Right atrium auricular region (tissue), 2 donors: ENCODE results near the gene LCN12. TPM values are rescaled to one million over a fixed set of nuclear protein-coding genes. Genes with fewer than 3 reads are reported as not detected.

Experiments
- DNase-seq: peaks from one replicate; pipeline ENCODE4 v3.0.0-alpha.2; 2019; ENCODE audit warnings: low spot score
- H3K27ac ChIP-seq, 2 donors: fragments of 200-600 bp; sonication (generic); 1 replicate in 1 of 2; 2 replicates in 1 of 2; pipeline ENCODE4 v1.5.1; 2016 to 2019
- H3K27me3 ChIP-seq, 2 donors: fragments of 200-600 bp; sonication (generic); one replicate each; pipeline versions ENCODE4 v1.5.1 to v1.6.0; 2017 to 2019
- H3K36me3 ChIP-seq: fragments of 200-600 bp; sonication (generic); one replicate; pipeline ENCODE4 v1.5.1; 2016
- H3K4me1 ChIP-seq, 2 donors: fragments of 200-600 bp; sonication (generic); one replicate each; pipeline versions ENCODE4 v1.5.1 to v1.6.0; 2017 to 2019
- H3K4me3 ChIP-seq, 2 donors: fragments of 200-600 bp; sonication (generic); 1 replicate in 1 of 2; 2 replicates in 1 of 2; pipeline ENCODE4 v1.5.1; 2017 to 2019; ENCODE audit warnings: mild to moderate bottlenecking in 1 of 2, moderate library complexity in 1 of 2
- H3K9me3 ChIP-seq, 2 donors: fragments of 200-600 bp; sonication (generic); one replicate each; pipeline ENCODE4 v1.5.1; 2019
- total RNA-seq, 2 donors: library from RNA; depleted of rRNA; stranded (reverse); fragments of >200 nt; gene quantifications; one replicate each; pipeline ENCODE4 v1.1.0, GENCODE V29; 2016
- TF ChIP-seq, protein P1 (sequence below), 2 donors: fragments of 200-600 bp; sonication (generic); IDR thresholded peaks; one replicate each; pipeline ENCODE4 v1.5.1; 2019; ENCODE audit warnings: antibody characterized with exemption in 2 of 2

The LCN12 gene
- total RNA-seq, 2 donors from 2014 or later, result 10.8 to 11.3 TPM

DNA sequence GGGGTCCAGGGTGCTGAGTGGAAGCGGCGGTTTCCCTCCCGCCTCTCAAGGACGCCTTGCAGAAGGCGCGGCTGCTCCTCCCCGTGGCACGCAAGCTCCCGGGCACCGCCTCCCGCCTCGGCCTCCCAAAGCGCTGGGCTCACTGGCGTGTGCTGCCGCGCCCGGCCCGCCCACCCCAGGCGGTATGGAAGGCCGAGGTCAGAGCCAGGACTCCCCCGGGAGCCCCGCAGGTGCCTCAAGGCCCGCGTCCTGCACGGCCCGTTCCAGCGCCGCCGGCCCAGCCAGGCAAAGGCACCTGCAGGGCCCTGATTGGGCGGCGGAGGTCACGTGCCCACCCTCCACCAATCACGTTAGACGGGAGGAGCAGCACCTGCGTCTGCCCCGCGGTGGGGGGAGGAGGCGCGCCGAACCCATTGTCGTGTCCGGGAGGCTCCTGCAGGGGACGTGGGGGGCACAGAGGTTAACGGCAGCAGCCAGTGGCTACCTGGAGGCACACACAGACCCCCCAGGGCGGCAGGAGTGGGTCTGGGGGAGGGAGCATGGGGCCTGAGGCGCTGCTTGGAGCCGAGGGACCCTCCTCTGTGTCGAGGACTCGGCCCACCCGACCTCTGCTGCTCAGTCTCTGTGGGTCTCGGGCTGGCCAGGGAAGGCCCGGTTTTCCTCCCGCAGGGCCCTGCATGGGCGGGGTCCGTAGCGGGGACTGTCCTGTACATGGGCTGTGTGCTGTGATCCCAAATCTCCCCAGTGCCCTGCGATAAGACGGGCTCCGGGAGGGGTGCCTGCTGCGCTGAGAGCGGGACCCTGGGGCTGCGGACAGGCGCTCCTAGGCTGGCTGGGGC is 2.0 kb upstream of the LCN12 start:
- H3K27ac ChIP-seq, result peak overlapping the region; percentile 85 to 98
- H3K36me3 ChIP-seq, result no peaks in the 10 kb centered on the region
- peak overlapping the region; percentile 54 to 63 for H3K4me3 ChIP-seq
- peaks cover 0 to 66% of the 10 kb centered on the region in 2 donors for H3K4me1 ChIP-seq
- TF ChIP-seq, protein P1, sequence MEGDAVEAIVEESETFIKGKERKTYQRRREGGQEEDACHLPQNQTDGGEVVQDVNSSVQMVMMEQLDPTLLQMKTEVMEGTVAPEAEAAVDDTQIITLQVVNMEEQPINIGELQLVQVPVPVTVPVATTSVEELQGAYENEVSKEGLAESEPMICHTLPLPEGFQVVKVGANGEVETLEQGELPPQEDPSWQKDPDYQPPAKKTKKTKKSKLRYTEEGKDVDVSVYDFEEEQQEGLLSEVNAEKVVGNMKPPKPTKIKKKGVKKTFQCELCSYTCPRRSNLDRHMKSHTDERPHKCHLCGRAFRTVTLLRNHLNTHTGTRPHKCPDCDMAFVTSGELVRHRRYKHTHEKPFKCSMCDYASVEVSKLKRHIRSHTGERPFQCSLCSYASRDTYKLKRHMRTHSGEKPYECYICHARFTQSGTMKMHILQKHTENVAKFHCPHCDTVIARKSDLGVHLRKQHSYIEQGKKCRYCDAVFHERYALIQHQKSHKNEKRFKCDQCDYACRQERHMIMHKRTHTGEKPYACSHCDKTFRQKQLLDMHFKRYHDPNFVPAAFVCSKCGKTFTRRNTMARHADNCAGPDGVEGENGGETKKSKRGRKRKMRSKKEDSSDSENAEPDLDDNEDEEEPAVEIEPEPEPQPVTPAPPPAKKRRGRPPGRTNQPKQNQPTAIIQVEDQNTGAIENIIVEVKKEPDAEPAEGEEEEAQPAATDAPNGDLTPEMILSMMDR (IDR thresholded peaks at IDR 0.05), result peak; percentile 26 to 29
- DNase-seq, result peak; percentile 94
- H3K9me3 ChIP-seq, result no peaks in the 10 kb centered on the region
- no peaks in the 10 kb centered on the region for H3K27me3 ChIP-seq

DNA sequence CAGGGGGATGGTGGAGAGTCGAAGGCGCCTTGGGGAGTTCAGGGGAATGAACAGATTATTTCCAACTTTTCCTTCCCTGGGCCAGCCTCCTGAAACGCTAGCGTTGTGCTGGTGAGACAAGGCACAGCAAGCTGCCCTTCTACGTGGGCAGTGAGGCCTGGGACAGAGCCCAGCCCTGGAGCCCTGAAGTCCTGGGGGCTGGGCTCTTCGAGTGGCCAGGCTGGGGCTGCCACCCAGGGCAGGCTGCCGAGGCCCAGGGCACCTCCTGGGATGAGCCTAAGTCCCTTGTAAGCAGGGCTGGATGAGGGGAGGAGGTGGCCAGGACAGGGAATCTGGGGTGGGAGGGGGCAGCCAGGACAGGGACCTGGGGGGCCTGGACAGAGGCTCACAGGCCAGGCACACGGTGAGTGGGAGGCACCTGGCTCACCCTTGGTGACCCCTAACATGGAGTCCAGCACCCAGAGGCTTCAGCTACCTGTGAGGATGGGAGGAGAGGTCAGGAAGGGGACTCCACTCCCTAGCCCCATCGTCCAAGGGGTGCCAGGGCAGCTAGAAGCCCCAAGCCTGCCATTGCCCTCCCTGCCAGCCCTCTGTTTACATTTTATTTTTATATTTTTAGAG is 1.3 kb upstream of the LCN12 start:
- Histone ChIP-seq H3K27ac (peak overlapping the region; percentile 85 to 98), H3K4me3 (peak overlapping the region; percentile 54 to 63), H3K27me3 (no peaks in the 10 kb centered on the region), H3K4me1 (peaks cover 0 to 63% of the 10 kb centered on the region in 2 donors), H3K36me3 (no peaks in the 10 kb centered on the region), H3K9me3 (no peaks in the 10 kb centered on the region)
- TF ChIP-seq, protein P1 (IDR thresholded peaks at IDR 0.05), result no peak
- no peak for DNase-seq

DNA sequence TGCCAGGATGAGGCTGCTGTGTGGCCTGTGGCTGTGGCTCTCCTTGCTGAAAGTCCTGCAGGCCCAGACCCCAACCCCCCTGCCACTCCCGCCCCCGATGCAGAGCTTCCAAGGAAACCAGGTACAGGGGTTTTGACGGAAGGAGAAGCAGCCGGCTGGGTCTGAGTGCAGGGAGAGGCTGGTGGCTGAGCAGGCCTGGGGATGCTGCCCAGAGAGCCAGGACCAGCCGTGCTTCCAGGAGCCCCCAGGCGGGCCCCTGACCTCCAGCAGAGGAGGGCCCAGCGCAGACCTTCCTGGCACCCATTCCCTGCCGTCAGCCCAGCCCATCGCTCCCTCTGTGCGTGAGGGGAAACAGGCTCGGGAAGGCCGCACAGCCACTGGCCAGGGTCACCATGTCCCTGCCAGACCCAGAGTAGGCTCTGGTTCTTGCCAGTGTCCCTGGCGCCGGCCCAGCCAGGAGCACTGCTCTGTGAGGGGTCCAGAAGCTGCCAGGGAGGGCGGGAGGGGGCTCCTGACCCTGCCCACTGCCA is 313 bp downstream of the LCN12 start:
- Histone ChIP-seq H3K27me3 (no peaks in the 10 kb centered on the region), H3K4me1 (peaks cover 0 to 54% of the 10 kb centered on the region in 2 donors), H3K27ac (peak overlapping the region; percentile 85 to 98), H3K9me3 (no peaks in the 10 kb centered on the region), H3K4me3 (peak overlapping the region in 1 of 2 donors; percentile 2), H3K36me3 (no peaks in the 10 kb centered on the region)
- TF ChIP-seq, protein P1 (IDR thresholded peaks at IDR 0.05), result no peak
- DNase-seq, result no peak

DNA sequence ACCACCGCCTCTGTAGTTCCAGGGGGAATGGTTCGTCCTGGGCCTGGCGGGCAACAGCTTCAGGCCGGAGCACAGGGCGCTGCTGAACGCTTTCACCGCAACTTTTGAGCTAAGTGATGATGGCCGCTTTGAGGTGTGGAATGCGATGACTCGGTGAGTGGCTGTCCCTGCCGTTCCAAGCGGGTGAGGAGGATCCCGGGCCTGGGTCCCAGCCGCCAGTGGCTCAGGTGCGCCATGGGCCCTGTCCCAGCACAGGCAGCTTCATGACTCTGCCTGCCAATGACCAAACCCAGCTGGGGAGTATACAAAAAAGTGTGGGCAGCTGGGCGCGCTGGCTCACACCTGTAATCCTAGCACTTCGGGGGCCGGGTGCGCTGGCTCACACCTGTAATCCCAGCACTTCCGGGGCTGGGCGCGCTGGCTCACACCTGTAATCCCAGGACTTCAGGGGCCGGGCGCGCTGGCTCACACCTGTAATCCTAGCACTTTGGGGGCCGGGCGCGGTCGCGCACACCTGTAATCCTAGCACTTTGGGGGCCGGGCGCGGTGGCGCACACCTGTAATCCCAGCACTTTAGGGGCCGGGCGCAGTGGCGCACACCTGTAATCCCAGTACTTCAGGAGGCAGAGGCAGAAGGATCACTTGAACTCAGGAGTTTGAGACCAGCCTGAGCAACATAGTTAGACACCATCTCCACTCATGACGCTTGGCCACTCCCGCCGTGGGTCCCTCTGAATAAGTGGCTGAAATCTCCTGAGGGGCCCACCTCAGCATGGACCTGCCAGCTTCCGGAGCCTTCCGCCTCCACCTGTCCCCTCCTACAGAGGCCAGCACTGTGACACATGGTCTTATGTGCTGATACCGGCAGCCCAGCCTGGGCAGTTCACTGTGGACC is 1.1 kb downstream of the LCN12 start:
- peak overlapping the region in 1 of 2 donors; percentile 2 for H3K4me3 ChIP-seq
- no peaks in the 10 kb centered on the region for H3K9me3 ChIP-seq
- peaks cover 0 to 47% of the 10 kb centered on the region in 2 donors for H3K4me1 ChIP-seq
- H3K36me3 ChIP-seq, result no peaks in the 10 kb centered on the region
- no peaks in the 10 kb centered on the region for H3K27me3 ChIP-seq
- TF ChIP-seq, protein P1 (IDR thresholded peaks at IDR 0.05), result no peak
- H3K27ac ChIP-seq, result peak overlapping the region; percentile 85 to 98
- DNase-seq, result no peak

DNA sequence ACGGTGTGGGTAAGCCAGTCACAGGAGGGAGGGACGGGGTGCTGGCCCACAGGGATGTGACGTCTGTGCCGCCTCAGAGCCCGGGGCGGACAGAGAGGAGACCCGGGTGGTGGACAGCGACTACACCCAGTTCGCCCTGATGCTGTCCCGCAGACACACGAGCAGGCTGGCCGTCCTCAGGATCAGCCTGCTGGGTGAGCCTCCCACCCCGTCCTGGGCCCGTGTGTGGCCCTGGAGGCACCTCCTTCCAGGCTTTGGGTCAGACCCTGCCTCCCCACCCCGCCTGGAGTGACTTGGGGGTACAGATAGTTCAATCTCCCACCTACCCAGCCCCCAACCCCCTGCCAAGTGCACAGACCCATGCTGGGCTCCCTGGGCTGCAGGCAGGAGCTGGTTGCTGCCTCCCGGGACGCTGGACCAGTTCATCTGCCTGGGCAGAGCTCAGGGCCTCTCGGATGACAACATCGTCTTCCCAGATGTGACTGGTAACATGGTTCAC is 1.7 kb downstream of the LCN12 start:
- TF ChIP-seq, protein P1 (IDR thresholded peaks at IDR 0.05), result no peak
- no peak for DNase-seq

More for the DNA sequence above, 1.7 kb downstream of the LCN12 start:
- Histone ChIP-seq H3K4me3 (no peak overlapping the region), H3K36me3 (no peaks in the 10 kb centered on the region), H3K9me3 (no peaks in the 10 kb centered on the region), H3K27ac (peak overlapping the region in 1 of 2 donors; percentile 98), H3K4me1 (peaks cover 0 to 40% of the 10 kb centered on the region in 2 donors), H3K27me3 (no peaks in the 10 kb centered on the region)
